Stimulated activated CD4-positive, alpha-beta T cell treated with anti-CD3 and anti-CD28 coated beads, Interleukin-2, amount 100 ng/mL, for 24 hours (primary cell): ENCODE measurements around the gene AXDND1.
"Not testable (repeated sequence)": the region's sequence is repeated elsewhere in the genome, so short reads cannot be mapped to it uniquely, and the experiment has no call there.

ENCODE experiments used
- DNase-seq, 2 donors: peaks; one replicate each; pipeline ENCODE4 v3.0.0-alpha.2; 2020

Gene AXDND1

DNA sequence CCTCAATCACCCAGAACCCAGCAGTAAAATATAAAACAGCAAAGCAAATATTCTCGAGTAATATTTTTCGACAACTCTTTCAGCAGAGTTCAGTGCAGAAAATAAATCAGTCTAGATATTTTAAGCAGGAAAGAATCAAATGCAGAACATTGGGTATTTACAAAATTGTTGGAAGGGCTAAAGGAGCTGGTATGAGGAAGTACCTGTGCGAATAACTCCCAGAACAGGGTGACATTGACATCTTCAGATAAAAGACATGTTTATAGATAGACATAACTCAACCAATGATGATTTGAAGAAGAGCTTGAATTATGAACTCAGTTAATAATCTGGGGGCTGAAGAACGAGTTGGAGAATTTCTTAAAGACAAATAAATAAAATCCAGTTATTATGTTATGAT is 6.4 kb downstream of the AXDND1 start:
- no peak for DNase-seq

- no peak for DNase-seq
These were observed 10.5 kb downstream of the AXDND1 start for GRCh38 chr1:179376223-179376622.

DNA sequence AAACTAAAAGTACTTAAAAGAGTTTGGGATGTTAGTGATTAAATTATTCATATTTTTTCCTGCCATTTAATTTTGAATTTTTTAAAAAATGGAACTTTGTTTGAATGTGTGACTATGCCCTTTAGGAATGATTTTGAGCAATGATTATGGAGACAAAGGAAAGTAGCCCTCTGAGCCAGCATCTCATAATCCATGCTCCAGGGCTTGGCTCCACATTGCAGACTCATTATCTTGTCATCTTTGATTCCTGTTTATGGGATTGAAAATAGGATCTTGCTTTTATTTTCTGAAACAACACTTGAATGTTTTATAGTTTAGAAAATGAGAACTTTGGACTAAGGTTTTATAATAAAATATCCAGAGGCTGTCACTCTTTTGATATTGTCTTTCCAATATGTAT is 14.5 kb downstream of the AXDND1 start:
- DNase-seq: no peak

DNA sequence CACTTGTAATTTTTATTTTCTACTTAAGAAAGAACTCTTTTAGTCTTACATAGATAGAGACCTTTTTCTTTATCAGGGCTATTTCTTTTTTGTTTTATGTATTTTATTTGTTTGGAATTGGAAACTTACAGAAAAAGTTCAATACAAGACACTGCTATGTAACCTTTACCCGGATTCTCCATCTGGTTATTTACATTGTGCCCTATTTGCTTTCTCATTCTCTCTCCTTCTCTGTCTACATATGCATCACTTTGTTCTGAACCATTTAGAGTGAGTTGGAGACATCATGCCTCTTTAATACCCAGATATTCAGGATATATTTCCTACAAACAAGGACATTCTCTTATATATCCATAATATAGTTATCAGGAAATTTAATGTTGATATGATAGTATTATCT is 18.3 kb downstream of the AXDND1 start:
- no peak for DNase-seq

- no peak for DNase-seq
These were observed 19.7 kb downstream of the AXDND1 start for GRCh38 chr1:179385510-179385909.

DNA sequence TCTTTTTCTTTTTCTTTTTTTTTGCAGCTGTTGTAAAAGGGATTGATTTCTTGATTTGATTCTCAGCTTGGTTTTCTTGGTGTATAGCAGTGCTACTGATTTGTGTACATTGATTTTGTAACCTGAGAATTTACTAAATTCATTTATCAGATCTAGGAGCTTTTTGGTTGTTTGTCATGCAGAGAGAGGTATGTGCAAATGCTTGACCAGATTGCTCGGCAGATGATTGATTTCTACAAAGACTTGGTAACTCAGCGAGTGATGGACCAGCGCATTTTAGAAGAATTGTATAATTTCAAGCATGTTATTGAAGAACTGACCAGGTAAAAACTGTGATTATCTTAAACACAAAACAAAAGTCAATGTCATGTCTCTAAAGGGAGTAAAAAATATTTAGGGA is 27.9 kb downstream of the AXDND1 start:
- DNase-seq: no peak

DNA sequence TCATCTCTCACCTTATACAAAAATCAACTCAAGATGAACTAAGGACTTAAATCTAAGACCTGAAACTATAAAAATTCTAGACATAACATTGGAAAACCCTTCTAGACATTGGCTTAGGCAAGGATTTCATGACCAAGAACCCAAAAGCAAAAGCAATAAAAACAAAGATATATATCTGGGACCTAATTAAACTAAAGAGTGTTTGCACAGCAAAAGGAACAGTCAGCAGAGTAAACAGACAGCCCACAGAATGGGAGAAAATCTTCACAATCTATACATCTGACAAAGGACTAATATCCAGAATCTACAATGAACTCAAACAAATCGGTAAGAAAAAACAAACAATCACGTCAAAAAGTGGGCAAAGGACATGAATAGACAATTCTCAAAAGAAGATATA is 33.6 kb downstream of the AXDND1 start:
- DNase-seq: not testable (repeated sequence)

DNA sequence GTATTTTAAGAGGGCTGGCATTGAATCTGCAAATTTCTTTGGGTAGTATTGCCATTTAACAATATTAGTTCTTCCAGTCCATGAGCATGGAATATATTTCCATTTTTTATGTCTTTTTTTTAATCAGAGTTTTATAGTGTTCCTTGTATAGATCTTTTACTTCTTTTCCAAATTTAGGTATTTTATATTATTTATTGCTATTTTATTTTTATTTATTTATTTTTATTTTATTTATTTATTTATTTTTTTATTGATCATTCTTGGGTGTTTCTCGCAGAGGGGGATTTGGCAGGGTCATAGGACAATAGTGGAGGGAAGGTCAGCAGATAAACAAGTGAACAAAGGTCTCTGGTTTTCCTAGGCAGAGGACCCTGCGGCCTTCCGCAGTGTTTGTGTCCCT is 52.0 kb downstream of the AXDND1 start:
- not testable (repeated sequence) for DNase-seq

- not testable (repeated sequence) for DNase-seq
These were observed 52.9 kb downstream of the AXDND1 start for GRCh38 chr1:179418706-179419105.

DNA sequence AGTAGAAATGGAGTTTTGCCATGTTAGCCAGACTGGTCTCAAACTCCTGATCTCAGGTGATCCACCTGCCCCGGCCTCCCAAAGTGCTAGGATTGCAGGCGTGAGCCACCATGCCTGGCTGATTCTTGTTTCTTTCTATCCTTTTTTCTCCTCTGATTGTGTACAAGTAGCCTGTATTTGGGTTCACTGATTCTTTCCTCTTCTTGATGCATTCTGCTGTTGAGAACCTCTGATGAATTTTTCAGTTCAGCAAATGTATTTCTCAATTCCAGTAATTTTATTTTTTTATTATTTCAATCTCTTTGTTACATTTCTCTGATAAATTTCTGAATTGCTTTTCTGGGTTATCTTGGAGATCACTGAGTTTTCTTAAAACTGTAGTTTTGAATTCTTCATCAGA is 58.8 kb downstream of the AXDND1 start:
- no peak for DNase-seq

DNA sequence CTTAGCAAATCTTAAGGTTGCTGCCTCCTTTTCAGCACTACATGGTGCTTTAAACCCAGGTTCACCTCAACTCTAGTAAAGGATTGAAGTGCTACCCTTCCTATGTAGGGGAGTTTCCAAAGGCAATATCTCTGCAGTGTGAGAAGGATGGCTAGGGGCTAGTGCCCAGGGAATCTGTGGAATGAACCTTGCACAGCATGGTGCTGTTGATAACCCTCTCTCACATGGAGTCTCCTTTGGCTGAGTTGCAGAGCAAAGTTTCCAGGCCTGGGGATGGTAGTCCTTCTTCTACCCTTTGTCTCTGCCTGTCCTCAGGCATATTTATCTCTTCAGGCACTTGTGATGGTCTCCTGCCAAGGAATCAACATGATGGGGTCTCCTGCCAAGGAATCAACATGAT is 59.4 kb downstream of the AXDND1 start:
- no peak for DNase-seq

DNA sequence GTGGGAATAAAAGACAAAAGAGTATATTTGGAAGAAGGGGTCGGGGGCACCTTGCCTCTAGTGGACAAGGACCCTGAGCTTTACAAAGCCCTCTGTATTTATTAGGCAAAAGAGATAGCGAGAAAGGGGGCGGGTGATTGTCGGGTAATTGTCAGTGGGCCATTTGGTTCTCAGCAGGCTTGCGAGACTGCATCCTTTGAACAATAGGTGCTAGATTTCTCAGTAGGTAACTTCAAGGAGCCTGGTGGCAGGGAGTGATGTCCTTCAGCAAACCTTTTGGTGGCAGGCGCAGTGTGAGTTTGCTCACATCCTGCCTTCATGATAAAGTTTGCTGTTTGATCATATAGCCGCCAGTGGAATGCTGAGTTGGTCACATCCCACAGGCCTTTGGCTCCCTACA is 71.4 kb downstream of the AXDND1 start:
- no peak for DNase-seq

DNA sequence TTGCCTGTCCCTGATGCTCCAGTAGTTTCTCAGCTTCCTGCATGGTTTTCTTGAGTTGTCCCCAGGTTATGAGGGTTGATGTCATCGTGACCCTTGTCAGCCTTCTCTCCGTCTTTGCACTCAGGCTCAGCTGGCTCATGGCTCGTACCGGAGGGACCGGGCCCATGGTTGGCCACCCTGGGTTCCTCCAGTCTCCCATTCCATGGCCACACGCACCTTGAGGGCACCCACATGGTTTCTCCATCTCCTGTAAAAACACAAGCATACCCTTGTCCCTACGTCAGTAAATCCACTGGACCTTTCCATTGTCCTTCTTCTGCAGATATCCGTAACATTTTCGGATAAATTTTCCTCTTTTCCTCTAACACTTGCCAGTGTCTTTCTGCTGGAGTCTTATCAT is 73.9 kb downstream of the AXDND1 start:
- DNase-seq: not testable (repeated sequence)

GRCh38 chr1:179440301-179440700 is 74.5 kb downstream of the AXDND1 start:
- DNase-seq: not testable (repeated sequence)

GRCh38 chr1:179440971-179441370 is 75.2 kb downstream of the AXDND1 start:
- DNase-seq: no peak

- no peak for DNase-seq
These were observed 75.7 kb downstream of the AXDND1 start for GRCh38 chr1:179441501-179441900.

GRCh38 chr1:179442846-179443245 is 77.1 kb downstream of the AXDND1 start:
- DNase-seq: not testable (repeated sequence)

DNA sequence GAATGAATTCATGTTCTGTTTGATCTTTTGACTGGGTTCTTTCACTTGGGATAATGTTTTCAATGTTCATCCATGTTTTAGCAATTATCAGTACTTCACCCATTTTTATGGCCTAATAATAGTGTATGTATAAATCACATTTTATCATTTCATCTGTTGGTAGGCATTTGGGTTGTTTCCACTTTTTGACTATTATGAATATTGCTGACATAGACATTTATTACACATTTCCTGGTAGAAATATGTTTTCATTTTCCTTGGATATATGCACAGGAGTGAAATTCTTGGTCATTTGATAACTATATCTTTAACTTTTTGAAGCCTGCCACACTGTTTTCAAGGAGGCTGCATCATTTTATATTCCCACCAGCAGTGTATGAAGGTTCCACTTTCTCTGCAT is 79.8 kb downstream of the AXDND1 start:
- no peak for DNase-seq

- DNase-seq: no peak
These were observed 81.7 kb downstream of the AXDND1 start for GRCh38 chr1:179447489-179447888.

DNA sequence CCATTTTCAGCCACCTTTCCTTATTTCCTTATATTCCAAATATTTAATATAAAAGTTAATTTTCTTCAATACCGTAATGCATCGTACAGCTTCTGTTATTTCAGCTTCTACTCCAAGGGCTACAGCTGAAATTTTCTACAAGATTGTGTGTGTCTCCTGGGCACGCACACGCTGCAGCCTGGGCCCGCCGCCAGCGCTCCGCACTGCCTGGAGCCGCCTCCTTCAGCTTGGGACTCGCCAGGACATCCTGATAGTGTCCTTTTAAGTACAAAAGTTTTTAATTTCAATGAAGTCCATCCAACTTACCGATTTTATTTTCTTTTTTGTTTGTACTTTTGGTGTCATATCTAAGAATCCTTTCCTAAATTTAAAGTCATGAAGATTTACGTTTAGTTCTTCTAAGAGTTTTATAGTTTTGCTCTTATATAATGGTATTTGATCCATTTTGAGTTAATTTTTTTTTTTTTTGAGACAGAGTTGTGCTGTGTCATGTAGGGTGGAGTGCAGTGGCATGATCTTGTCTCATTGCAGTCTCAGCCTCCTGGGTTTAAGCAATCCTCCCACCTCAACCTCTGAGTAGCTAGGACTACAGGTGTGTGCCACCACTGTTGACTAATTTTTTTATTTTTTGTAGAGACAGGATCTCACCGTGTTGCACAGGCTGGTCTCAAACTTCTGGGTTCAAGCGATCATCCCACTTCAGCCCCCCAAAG is 82.8 kb downstream of the AXDND1 start:
- no peak for DNase-seq

GRCh38 chr1:179459606-179460206 is 93.9 kb downstream of the AXDND1 start:
- not testable (repeated sequence) for DNase-seq

DNA sequence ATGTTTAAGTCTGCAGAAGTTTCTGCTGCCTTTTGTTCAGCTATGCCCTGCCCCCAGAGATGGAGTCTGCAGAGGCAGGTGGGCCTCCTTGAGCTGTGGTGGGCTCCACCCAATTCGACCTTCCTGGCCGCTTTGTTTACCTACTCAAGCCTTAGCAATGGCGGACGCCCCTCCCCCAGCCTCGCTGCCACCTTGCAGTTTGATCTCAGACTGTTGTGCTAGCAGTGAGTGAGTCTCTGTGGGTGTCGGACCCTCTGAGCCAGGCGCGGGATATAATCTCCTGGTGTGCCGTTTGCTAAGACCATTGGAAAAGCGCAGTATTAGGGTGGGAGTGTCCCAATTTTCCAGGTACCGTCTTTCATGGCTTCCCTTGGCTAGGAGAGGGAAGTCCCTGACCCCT is 99.9 kb downstream of the AXDND1 start:
- not testable (repeated sequence) for DNase-seq

- DNase-seq: no peak
These were observed 108.9 kb downstream of the AXDND1 start for GRCh38 chr1:179474713-179475112.

DNA sequence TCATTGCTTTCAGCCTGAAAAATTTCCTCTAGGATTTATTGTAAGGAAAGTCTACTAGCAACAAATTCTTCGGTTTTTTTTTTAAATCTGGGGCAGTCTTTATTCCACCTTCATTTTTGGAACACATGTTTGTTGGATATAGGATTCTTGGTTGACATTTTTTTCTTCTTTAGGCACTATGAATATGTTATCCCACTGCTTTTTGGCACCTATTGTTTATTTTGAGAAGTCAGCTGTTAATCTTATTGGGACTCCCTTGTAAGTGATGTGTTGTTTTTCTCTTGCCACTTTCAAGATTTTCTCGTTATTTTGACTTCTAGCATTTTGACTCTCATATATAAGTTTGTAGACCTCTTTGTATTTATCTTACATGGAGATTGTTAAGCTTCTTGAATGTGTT is 110.7 kb downstream of the AXDND1 start:
- no peak for DNase-seq

- DNase-seq: no peak
These were observed 112.6 kb downstream of the AXDND1 start for GRCh38 chr1:179478370-179478769.
